Suppressor macrophage treated with lipopolysaccharide for 4 hours (primary cell): ENCODE measurements around the gene NFATC1.

Source experiments
- DNase-seq: peaks from one replicate; pipeline ENCODE4 v3.0.0-alpha.2; 2020

Gene NFATC1

DNA sequence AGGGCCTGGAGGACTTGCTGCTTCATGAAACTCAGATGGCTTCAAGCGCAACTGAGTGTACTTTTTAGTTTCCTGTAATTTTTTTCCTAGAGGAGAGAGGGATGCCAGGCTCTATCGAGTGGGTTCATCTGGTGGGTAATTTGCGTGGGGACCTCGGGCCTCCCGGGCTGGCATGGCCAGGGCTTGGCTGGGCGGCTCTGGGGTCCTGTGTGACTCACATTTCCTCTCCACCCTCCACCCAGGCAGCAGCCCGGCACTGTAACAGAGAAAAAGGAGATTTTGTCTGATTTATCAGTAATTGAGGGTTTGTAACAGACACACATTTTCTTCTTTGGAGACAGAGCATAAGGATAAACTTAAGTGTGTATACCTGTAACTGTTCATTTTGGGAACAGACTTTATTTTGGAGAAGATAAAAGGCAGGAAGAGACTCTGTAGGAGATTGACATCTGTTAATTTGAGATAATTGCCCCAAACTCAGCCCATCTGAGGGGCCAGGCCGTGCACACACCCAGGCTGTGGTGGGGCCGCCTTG is 64.3 kb downstream of the NFATC1 start:
- no peak for DNase-seq

DNA sequence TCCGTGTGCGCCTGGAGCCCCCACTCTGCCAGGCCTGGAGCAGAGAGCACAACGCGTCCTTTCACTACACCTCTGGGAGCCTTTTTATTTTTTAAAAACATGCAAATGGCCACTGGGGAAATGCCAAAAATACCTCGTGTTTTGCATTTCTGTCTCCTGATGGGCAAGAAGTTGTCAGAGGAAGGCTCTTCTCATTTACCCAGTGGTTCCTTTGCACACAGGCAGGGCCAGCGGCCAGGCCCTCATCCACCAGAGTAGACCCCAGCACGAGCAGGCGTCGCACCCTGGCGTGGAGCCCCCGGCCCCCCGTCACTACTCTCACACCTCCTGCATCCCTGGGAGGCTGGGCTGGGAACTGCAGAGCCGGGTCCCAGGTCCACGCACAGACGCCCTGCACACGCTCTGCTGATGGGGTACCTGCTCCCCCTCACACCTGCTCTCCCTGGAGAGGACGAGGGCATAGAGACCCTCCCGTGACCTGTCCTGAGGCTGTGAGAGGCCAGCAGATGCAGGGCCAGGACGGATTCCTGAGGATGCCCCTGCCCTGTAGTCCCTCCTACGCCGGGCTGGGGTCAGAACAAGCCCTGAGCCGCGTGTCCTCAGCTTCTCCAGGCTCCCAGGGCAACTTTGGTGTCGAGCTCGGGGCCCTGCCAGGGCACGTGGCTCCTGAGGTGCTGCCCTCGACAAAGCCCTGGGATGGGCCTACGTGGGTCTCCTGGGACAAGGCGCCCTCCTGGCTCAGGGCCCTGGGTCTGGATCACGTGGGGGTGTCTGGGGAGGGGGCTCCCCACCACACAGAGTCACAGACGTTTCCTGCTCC is 65.0 kb downstream of the NFATC1 start:
- no peak for DNase-seq

DNA sequence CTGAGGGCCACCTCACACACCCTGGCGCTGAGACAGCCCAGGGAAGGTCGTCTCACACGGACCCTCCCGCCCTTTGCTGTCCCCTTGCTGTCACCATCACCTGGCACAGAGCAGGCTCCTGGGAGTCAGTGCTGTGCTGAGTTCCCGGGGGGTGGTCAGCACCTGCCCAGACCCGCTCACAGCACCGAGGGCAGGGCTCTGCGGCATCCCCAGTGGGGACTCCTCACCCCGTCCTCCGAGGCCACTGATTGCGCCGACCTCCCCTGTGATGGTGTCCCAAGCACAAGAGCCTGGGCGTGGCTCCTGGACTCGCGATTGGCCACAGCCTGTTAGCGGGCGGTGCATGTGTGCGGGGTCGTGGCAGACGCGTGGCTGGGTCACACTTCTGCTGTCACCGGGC is 65.9 kb downstream of the NFATC1 start:
- no peak for DNase-seq

DNA sequence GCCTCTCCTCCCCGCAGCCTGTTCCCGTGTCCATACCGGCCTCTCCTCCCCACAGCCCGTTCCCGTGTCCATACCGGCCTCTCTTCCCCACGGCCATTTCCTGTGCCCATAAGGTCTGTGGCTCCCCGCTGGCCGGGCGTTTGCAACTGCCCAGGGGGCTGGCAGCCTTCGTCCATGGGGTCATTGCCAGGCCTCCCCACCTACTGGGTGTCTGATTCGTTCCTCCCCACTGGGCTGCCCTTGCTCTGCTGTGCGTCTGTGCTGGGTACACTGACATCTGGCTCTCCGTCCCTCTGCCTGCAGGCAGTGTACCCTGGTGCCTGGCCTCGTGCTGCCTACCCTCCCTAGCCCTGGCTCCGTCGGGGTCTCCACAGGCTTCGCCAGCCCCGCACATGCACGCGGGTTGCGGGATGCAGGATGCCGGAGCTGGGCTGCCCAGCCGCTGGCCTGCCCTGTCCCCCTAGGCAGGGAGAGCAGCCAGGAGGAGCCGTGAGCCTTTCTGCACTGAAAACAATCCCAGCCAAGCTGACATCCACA is 67.8 kb downstream of the NFATC1 start:
- DNase-seq: no peak

DNA sequence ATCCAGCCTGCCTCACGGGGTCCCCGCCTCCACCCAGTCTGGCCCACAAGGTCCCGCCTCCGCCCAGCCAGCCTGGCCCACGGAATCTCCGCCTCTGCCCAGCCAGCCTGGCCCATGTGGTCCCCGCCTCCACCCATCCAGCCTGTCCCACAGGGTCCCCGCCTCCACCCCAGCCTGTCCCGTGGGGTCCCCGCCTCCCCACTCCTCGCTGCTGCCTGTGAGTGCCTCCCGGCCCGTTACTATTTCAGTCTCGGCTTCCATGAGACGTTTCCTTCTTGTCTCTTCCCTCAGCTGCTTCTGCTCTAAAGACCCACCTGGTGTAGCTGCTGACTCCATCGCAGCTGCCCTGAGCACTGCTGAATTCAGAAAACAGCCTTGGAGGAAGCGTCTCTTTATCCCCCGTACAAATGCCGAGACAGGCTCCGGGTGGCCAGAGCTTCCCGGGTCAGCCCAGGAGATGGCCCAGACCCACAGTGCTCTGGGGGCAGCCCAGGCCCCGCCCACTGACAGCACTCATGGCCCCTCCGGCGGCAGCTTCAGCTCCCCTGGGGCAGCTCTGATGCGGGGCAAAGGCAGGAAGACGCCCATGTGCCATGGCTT is 69.8 kb downstream of the NFATC1 start:
- peak; percentile 4 for DNase-seq

DNA sequence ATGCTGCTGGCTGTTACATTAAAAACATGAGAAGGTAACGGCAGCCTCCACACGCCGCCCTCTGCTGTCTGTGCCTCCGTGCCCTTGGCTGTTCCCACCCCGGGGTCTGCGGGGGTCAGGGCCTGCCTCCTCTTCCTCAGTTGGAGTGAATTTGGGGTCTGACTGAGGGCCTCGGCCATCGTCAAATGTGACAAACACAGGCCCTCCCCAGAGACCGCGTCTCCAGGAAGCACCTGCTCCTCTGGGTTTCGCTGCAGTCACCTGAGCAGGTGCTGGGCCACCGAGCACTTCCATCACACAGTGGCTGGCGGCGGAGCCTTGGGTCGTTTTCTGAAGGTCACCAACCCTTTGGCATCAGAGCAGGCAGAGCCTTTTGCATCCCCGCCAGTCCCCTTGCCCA is 70.9 kb downstream of the NFATC1 start:
- no peak for DNase-seq

DNA sequence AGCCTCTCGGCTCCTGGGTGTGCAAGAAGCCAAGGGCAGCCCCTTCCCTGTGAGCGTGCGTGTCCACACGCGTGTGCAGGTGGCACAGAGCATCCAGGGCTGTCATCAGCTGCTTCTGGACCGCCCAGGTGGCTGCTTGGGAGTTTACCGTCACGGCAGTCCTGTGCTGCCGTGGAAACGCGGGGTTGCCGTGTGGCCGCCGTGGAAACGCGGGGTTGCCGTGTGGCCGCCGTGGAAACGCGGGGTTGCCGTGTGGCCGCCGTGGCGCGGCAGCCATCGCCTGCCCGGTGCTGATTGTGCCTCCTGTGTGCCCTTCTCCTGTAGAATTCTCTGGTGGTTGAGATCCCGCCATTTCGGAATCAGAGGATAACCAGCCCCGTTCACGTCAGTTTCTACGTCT is 71.4 kb downstream of the NFATC1 start:
- no peak for DNase-seq

DNA sequence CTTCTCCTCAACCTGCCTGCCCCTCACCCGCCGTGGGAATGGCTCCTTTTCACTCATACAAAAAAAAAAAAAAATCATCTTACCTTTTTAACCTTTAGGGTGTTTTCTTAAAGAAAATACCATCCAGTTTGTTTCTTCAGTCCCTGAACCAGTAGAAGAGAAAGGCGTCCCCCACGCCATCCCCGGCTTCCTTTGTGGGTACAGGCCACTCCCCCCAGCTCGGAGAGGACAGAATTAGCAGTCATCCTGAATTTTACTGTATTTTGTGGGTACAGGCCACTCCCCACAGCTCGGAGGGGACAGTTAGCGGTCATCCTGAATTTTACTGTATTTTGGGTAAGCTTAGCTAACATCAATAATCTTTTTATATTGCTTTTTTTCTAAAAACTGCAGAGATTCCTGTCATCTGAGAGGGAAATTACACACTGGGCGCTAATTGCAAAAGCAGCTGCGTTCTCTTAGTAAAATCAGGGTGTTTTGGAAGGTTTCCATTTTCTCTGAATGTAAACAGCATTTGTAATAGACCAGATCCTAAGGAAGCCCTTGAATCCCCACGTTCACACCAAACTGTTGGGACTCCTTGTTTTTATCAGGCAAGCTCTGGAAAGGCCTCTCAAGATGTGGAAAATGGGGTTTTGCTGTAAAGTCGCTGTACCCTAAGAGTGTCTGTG is 72.5 kb downstream of the NFATC1 start:
- DNase-seq: no peak

DNA sequence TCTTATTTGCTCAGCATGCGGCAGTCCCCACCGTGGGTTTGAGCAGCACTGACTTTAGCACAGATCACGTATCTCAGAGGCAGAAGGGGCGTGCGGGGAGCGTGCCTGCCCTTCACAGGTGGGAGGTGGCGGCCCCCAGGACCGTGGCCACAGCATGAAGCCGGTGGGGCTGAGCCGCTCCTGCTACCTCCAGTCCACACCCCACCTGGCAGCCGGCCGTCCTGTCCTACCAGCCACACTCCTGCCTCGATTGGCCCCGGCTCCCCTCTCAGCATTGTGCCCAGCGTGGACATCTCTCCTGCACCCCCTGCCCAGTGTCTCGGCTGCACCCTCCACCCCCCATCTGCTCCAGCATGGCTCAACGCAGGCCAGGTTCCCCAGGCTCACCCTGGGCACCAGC is 73.6 kb downstream of the NFATC1 start:
- DNase-seq: no peak

DNA sequence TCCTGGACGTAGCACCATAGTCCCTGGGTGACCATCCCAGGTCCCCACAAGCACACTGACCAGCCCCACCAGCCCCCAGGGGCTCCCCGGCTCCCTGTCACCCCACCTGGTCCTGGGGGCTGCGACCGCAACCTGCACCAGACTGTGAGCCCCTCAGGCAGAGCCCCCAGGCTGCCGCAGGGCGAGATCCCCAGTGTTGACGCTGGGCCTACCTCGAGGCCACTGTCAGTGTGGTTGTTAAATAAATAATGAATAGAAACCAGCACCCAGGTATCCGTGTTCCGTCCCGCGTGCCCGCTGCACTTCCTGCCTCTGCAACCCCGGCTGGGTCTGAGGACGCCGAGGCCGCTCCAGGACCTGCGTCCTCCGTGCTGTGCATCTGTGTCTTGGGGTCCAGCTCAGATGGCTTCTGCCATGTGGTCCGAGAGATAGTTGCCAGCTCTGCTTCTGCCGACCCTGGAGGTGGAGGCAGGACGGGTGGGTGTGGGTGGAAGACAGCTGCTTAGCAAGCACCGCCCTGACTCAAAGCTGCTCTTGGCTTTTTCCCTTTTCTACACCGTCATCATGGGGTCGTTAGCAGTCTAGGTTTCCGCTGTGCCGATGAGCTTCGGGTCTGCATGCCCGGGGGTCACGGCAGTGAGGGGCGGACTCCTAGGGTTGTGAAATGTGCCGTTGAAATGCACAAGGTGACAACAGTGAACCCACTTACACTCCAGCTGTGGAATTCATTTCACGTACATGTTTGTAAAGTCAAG is 74.2 kb downstream of the NFATC1 start:
- DNase-seq: no peak

DNA sequence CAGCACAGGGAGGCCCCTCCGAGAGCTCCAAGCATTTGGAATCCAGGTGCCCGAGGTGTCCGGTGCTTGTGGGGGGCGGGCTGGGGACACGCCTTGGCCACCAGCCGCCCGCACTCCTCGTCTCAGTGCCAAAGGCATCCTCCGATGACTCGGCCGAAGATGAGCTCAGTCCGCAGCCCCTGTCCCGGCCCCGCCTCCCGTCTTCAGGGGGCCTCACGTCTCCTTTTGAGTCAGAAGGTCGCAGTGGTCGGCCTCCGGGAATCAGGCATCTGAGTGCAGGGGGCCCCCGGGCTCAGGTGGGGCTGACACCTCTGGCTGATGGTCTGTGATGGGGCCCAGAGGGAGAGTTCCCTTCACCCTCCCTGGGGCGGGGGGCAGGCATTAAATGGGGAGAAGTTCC is 74.8 kb downstream of the NFATC1 start:
- DNase-seq: no peak

DNA sequence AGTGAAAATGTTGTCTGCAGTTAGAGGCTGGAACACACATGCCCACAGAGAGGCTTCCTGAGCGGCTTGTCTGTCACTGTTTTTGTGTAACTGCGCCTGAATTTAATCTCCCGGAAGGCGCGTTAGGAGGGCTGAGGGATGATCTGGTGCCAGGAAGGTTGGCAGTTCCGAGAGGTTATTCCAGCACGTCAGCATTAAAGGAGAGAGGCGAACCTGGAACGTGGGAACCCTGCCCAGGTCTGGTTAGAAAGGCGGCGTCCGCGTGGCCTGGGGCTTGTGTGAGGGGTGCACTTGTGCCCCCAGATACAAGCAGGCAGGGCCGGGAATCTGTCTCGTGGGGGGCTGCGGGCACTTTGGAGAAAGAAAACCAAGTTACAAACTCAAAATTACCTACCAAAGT is 75.3 kb downstream of the NFATC1 start:
- no peak for DNase-seq

DNA sequence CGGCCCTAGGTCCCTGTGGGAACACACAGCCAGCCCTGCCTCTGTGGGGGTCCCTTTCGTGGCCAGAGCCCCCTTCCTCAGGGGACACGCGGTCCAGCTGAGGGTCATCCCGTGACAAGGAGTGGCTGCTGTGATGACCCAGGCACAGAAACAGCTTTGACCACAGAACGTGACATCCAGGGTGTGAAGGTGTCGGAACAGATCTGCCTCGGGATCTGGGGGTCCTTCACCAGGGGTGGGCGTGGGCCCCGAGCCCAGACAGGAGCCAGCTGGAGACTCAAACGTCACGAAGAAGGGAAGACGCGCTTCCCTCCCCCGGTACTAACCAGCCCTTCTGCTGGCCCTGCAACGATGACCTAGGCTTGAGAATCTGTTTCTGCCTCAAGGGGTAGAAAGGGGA is 75.9 kb downstream of the NFATC1 start:
- DNase-seq: no peak

DNA sequence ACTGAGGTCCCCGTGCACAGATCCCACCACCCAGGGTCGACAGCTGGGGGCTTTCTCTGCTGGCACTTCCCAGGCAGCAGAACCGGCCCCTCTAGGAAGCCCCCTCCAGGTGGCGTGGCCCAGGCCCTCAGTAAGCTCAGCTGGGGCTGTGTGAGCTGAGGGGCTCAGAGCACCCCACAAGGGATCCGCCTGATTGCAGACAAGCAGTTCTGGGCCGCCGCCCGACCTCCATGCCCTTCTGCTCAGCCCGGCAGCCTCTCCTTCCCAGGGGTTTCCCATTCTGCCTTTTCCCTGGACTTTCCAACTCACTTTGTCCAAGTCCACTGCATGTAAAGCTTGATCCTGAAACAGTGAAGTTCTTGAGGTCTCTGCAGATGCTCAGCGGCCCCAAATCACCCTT is 76.4 kb downstream of the NFATC1 start:
- no peak for DNase-seq

DNA sequence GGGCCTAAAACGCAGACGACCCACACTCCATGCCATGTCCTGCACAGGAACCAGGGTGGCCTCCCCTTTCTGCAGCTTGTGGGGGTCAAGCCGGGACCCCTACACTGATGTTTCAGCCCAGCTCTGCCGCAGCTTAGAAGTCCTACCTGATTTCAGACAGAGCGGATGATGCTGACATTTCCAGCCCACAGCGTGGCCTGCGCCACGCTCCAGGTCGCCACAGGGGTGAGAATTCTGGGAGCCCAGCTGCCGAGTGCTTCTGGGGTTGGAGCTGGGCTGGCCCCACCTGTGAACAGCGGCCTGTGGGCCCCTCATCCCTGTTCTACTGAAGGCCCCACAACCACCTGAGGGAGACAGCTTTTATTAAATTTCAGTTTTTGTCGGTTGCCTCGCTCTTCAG is 77.2 kb downstream of the NFATC1 start:
- DNase-seq: no peak

DNA sequence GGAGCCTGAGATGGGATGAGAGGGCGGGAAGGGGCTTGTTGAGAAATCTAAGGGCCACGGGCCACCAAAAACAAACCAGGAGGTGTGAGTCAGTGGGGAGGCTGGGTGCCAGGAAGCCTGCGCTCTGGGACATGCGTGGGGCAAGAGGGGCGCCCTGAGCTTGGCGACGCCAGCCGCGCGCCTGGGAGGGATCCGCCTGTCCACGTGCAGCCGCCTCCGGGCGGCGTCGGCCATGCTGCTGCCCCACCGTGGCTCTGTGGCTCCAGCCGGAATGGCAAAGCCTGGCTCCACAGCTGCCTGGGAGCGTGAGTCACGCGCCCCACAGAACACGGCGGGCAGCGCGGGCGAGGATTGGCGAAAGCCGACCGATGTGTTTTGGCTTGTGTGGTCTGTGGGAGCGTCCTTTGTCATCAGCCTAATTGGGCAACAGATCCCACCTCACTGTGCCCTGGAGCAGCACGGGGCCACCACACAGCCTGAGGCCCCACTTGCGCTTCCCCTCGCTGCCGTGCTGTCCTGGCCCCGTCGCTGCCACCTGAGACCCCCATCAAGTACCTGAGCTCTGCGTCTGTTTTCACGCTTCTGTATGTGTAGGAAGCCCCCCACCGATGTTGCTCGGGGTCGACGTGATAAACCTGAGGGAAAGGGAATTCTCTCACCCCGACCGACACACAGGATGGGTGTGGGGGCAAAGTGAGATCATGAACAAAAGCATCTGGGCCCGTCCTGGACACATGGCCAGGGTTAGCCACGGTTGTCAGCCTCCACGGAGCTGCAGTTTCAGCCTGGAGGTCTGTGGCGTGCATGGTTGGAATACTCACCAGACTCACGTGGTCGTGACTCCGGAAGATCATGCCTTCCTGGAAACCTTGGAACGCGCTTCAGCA is 80.5 kb downstream of the NFATC1 start:
- DNase-seq: no peak

DNA sequence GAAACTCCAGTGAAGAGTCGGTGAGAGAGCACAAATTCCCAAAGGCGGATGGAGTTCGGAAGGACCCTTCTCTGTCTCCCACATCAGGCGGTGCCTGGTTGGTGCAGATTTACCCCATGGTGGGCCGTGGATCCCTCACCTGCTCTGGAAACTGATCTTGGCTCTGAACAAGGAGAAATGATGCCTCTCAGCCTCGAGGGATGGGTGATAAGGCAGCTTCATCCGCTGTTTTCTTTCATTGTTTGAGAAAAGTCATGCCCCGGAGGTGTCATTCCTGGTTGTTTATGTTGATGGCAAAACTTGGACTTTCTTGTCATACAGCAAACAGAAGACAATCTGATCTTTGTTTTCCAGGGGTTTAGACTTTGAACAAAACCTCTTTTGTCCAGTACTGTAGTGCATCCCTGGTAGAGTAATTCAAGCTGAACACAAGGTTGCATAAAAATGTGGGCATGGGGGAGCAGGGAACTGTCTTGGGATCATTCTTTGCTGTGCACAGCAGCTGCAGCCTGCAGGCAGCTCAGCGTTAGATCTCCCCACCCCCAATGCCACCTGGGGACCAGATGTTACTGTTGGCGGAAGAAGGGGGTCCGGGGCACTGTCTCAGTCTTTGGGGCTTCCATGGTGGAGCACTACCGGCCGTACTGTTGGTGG is 81.3 kb downstream of the NFATC1 start:
- DNase-seq: no peak

DNA sequence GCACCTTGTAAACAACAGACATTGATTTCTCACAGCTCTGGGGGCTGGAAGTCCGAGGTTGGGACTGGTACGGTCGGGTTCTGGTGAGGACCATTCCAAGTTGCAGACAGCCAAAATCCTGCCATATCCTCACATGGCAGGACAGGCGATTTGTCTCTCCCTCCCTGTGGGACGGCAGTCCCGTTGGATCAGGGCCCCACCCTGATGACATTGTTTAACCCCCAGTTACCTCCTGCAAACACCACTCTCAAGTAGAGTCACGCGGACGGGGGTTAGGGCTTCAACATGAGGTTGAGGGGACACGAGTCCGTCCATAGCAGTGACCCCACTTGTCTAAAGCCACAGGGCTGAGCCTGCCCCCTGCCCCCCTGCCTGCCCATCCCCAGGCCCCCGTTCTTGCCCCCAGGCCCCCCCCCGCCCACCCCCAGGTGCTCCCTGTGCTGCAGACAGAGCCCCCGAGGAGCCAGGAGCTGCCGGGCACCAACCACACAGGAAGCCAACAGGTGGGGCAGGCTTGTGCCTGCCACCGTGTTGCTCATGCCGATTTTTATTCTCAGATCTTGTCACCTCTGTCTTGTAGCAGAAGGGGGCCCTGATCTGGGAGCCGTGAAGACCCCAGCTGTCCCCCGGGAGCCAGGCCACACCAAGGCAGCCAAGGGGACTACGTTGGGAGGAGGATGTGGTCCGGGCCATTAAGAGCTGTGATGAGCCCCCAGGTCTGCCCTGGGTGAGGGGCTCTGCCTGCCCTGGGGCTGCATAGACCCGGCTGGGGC is 82.2 kb downstream of the NFATC1 start:
- DNase-seq: no peak

DNA sequence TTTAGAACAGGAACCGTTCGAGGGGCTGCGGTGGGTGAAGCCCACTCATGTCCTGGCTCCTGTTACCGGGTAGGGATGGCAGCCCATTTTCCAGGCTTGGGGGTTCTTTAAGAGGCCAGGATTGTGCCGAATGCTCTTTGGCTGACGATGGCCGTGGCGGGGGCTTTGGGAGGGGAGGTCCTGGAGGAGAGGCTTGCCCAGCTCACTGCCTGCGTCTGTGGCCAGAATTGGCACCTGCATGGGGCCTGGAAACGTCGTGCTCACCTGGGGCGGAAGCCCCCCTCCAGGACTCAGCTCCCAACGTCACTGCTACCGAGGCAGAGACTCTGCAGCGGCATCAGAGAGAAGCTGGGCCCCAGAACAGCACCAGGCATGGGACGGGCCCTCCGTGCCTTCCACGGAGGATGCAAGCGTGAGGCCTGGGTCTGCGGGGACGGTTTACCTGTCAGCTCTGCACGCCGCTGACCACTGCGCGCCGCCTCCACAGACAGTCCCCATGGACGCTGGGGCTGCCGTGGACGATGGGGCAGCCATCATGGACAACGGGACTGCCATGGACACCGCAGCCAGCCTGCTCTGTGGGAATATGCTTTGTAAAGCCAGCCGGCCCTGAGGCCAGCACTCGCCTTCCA is 82.9 kb downstream of the NFATC1 start:
- no peak for DNase-seq
